HepG2 (cell line): ENCODE measurements around the gene ZFYVE27. TPM values are rescaled to one million over a fixed set of nuclear protein-coding genes. Genes with fewer than 3 reads are reported as not detected.

Source experiments
- ATAC-seq: fragments of 200-7000 bp; cut with Tn5 transposase; 3 replicates; pipeline ENCODE4 v1.9.1; 2020; ENCODE audit warnings: mild to moderate bottlenecking, moderate library complexity
- BruUV-seq: library from RNA; stranded (reverse); fragments of 400-500 nt; replicated peaks from 2 replicates; lab custom pipeline; 2021; lab: Mats Ljungman, UMichigan
- CTCF ChIA-PET: fragments of 300-600 bp; formaldehyde crosslinking; extraction: SDS; loops from one replicate; lab custom pipeline; 2021; ENCODE audit warnings: low total read pairs, inconsistent platforms, low intra/inter-chr PET ratio; lab: Yijun Ruan, JAX
- POLR2A ChIA-PET: fragments of 350-600 bp; sonication (Branson Sonifier 250); formaldehyde crosslinking; loops from one replicate; lab custom pipeline; 2020; ENCODE audit warnings: antibody characterized with exemption, inconsistent platforms; lab: Yijun Ruan, JAX
- DNase-seq: peaks from one replicate; pipeline ENCODE4 v3.0.0-alpha.2; 2015; ENCODE audit warnings: low spot score
- FAIRE-seq: peaks from 3 replicates; lab custom pipeline; 2011; peaks lifted over from hg19 to GRCh38; lab: Jason Lieb, UNC
- H2AFZ ChIP-seq: one replicate; pipeline ENCODE4 v1.6.1; 2011; ENCODE audit warnings: low read length, inconsistent platforms
- H3K27ac ChIP-seq: fragments of 300-600 bp; 3 replicates; pipeline ENCODE4 v1.8.0; 2011; ENCODE audit warnings: mixed run types, mild to moderate bottlenecking, mixed read lengths, low read length, inconsistent platforms; ENCODE audit not compliant: insufficient read depth; ENCODE audit errors: extremely low read length
- H3K27me3 ChIP-seq, 2 experiments: fragments of 200-600 bp in 1 of 2; 2 replicates in 1 of 2; 3 replicates in 1 of 2; pipeline versions ENCODE4 v1.6.0 to v1.8.0; 2011; ENCODE audit warnings: low read length in 2 of 2, mild to moderate bottlenecking in 2 of 2, moderate library complexity in 2 of 2, inconsistent platforms in 1 of 2; ENCODE audit not compliant: insufficient read depth in 2 of 2, control insufficient read depth in 1 of 2
- H3K36me3 ChIP-seq, 2 experiments: fragments of 200-600 bp in 1 of 2; replicated peaks in 1 of 2; 2 replicates in 1 of 2; 3 replicates in 1 of 2; pipeline versions ENCODE4 v1.5.1 to v1.8.0; 2011; ENCODE audit warnings: low read length in 2 of 2, inconsistent platforms in 1 of 2; ENCODE audit not compliant: insufficient read depth in 2 of 2, control insufficient read depth in 1 of 2
- H3K4me1 ChIP-seq: 2 replicates; pipeline ENCODE4 v1.5.1; 2012; ENCODE audit warnings: low read length, inconsistent platforms; ENCODE audit not compliant: insufficient read depth
- H3K4me2 ChIP-seq: 2 replicates; pipeline ENCODE4 v1.6.0; 2011; ENCODE audit warnings: low read depth, low read length, inconsistent platforms
- H3K4me3 ChIP-seq, 3 experiments: fragments of 200-600 bp in 1 of 3; sonication (generic), shearing (Covaris generic) in 1 of 3; replicated peaks in 1 of 3; 2 replicates each; pipeline ENCODE4 v1.5.1; 2011 to 2016; ENCODE audit warnings: low read length in 3 of 3, inconsistent platforms in 2 of 3, low read depth in 2 of 3, mild to moderate bottlenecking in 2 of 3, control low read depth in 1 of 3, mixed read lengths in 1 of 3; ENCODE audit not compliant: insufficient read depth in 1 of 3
- H3K79me2 ChIP-seq: one replicate; pipeline ENCODE4 v1.6.1; 2011; ENCODE audit warnings: low read length, inconsistent platforms; ENCODE audit not compliant: insufficient read depth
- H3K9ac ChIP-seq: 2 replicates; pipeline ENCODE4 v1.6.0; 2011; ENCODE audit warnings: mild to moderate bottlenecking, low read depth, low read length, inconsistent platforms; ENCODE audit not compliant: insufficient read depth
- H3K9me3 ChIP-seq: 2 replicates; pipeline ENCODE4 v1.5.1; 2012; ENCODE audit warnings: mild to moderate bottlenecking, low read length
- H4K20me1 ChIP-seq: 2 replicates; pipeline ENCODE4 v1.6.0; 2011; ENCODE audit warnings: inconsistent platforms, mild to moderate bottlenecking, low read length, moderate library complexity; ENCODE audit not compliant: insufficient read depth
- ATF2 ChIP-seq: sonication (generic); formaldehyde crosslinking; IDR thresholded peaks from 2 replicates; pipeline ENCODE4 v1.4.0; 2020; ENCODE audit warnings: missing genetic modification reagents
- GABPB1 ChIP-seq: IDR thresholded peaks from 2 replicates; pipeline ENCODE4 v1.6.1; 2016; ENCODE audit warnings: mild to moderate bottlenecking, missing genetic modification reagents, moderate library complexity, missing compliant biosample characterization
- ISX ChIP-seq: sonication (generic); formaldehyde crosslinking; conservative IDR thresholded peaks from 2 replicates; pipeline ENCODE4 v1.5.0; 2020; ENCODE audit warnings: missing genetic modification reagents
- MED13 ChIP-seq: sonication (generic); formaldehyde crosslinking; IDR thresholded peaks from 2 replicates; pipeline ENCODE4 v1.5.0; 2020; ENCODE audit warnings: missing genetic modification reagents
- MXD3 ChIP-seq: IDR thresholded peaks from 2 replicates; pipeline ENCODE4 v1.6.1; 2016; ENCODE audit warnings: mild to moderate bottlenecking, missing biosample characterization, missing genetic modification reagents
- NFATC3 ChIP-seq: sonication (generic); formaldehyde crosslinking; IDR thresholded peaks from 2 replicates; pipeline ENCODE4 v1.5.1; 2020; ENCODE audit warnings: mild to moderate bottlenecking, missing genetic modification reagents
- NR2F6 ChIP-seq, 2 experiments: IDR thresholded peaks; 2 replicates each; pipeline ENCODE4 v1.6.1; 2016; ENCODE audit warnings: antibody characterized with exemption in 1 of 2, mild to moderate bottlenecking in 1 of 2
- RXRA ChIP-seq: sonication (generic); formaldehyde crosslinking; IDR thresholded peaks from 2 replicates; pipeline ENCODE4 v1.5.1; 2020; ENCODE audit warnings: missing genetic modification reagents
- SPEN ChIP-seq: sonication (generic); formaldehyde crosslinking; IDR thresholded peaks from 2 replicates; pipeline ENCODE4 v1.5.1; 2020; ENCODE audit warnings: low read depth, mild to moderate bottlenecking, missing genetic modification reagents
- ZBTB49 ChIP-seq: sonication (generic); formaldehyde crosslinking; IDR thresholded peaks from 2 replicates; pipeline ENCODE4 v1.4.0; 2020; ENCODE audit warnings: missing genetic modification reagents, borderline replicate concordance
- ZNF337 ChIP-seq: sonication (generic); formaldehyde crosslinking; IDR thresholded peaks from 2 replicates; pipeline ENCODE4 v1.5.1; 2020; ENCODE audit warnings: missing genetic modification reagents, low read depth, mild to moderate bottlenecking, borderline replicate concordance
- ZNF383 ChIP-seq: sonication (generic); formaldehyde crosslinking; IDR thresholded peaks from 2 replicates; pipeline ENCODE4 v1.4.0; 2020; ENCODE audit warnings: missing genetic modification reagents, mild to moderate bottlenecking, borderline replicate concordance
- ZNF460 ChIP-seq: sonication (generic); formaldehyde crosslinking; IDR thresholded peaks from 2 replicates; pipeline ENCODE4 v1.5.1; 2020; ENCODE audit warnings: missing genetic modification reagents, mild to moderate bottlenecking, borderline replicate concordance
- ZNF577 ChIP-seq: sonication (generic); formaldehyde crosslinking; IDR thresholded peaks from 2 replicates; pipeline ENCODE4 v1.4.0; 2020; ENCODE audit warnings: mild to moderate bottlenecking, low read depth, missing genetic modification reagents, borderline replicate concordance
- WGBS: methylation state at CpG from one replicate; pipeline ENCODE4 v1.1.6; 2017; ENCODE audit warnings: low lambda C conversion rate; 5-methylcytosine and 5-hydroxymethylcytosine counted together
- in situ Hi-C: cut with HindIII; loops from 2 replicates; pipeline ENCODE4 v1.10.0; 2017; ENCODE audit warnings: low pct_unique_long_range_greater_than_20kb; ENCODE audit not compliant: extremely low pct_ligation_motif_present
- intact Hi-C: fragments of 100-400 bp; cut with micrococcal nuclease; formaldehyde crosslinking; loops from one replicate; pipeline ENCODE4 v1.10.0; 2022; ENCODE audit not compliant: unreplicated experiment
- polyA plus RNA-seq, 8 experiments: library from polyadenylated mRNA; depleted of rRNA in 3 of 8; stranded (reverse) in 7 of 8; unstranded in 1 of 8; fragments of >200 nt; fragmentation: Illumina TruSeq in 4 of 8; extraction: Trizol in 4 of 8; gene quantifications; 2 replicates each; pipeline versions ENCODE4 v1.2.1 to v1.2.3, GENCODE V29; 2011 to 2016; ENCODE audit warnings: low read depth in 4 of 8, missing spikeins in 1 of 8, mixed read lengths in 1 of 8; ENCODE audit not compliant: insufficient read depth in 1 of 8
- total RNA-seq, 5 experiments: library from RNA; depleted of rRNA; stranded (reverse); fragments of >200 nt; fragmentation: Illumina TruSeq; extraction: Trizol; gene quantifications; 2 replicates each; pipeline ENCODE4 v1.2.3, GENCODE V29; 2016; ENCODE audit warnings: low read depth in 1 of 5

The ZFYVE27 gene
- total and polyA plus RNA-seq, 2 of the 13 experiments (the other 11 are each of a cell fraction or from before 2014, with no cell fraction given) = 19.7 to 20.5 TPM

DNA sequence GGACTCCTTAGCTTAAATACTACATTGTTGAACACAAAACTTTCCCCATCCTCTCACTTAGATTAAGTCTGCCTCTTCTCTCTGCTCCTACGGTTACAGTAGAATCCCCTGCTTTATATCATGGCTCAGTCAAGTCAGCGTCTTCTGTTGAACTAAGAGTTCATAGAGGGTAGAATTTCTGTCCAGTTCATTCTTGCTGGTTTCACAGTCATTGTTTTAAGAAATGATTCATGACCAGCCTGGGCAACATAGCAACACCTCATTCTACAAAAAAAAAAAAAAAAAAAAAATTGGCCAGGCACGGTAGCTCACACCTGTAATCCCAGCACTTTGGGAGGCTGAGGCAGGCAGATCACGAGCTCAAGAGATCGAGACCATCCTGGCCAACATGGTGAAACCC, 3.7 kb upstream of the ZFYVE27 start:
- Histone ChIP-seq H3K27me3 (peaks cover 0 to 10% of the 10 kb centered on the region in 2 experiments; a peak in 2 of 5 replicates), H2AFZ (no peak overlapping the region), H3K4me2 (no peak overlapping the region), H3K4me3 (no peak overlapping the region), H3K4me1 (peaks cover 13% of the 10 kb centered on the region), H3K27ac (no peak overlapping the region), H3K9me3 (no peaks in the 10 kb centered on the region), H3K9ac (no peak overlapping the region), H3K36me3 (no peaks in the 10 kb centered on the region), H4K20me1 (no peaks in the 10 kb centered on the region), H3K79me2 (peaks cover 11% of the 10 kb centered on the region)
- no peak for FAIRE-seq
- 8% methylated on average over 5 of the region's 5 CpGs for WGBS
- ChIA-PET CTCF (interaction anchor here (2.9 kb wide), 1 partner anchor 57 kb away, joined by 40 read pairs; no protein-coding TSS in a partner anchor), POLR2A (interaction anchor here (0.7 kb wide), 1 partner anchor 53 kb away, joined by 3 read pairs; no protein-coding TSS in a partner anchor)
- ATAC-seq = no peak
- DNase-seq = no peak
- no peak for TF ChIP-seq RXRA (CRISPR knock-in tag)
- in situ Hi-C loops (loop anchor here (5.0 kb wide), 1 partner anchor 56 kb away; no protein-coding TSS in a partner anchor), intact Hi-C loops (no loop called here)
- no TSS peak for BruUV-seq

DNA sequence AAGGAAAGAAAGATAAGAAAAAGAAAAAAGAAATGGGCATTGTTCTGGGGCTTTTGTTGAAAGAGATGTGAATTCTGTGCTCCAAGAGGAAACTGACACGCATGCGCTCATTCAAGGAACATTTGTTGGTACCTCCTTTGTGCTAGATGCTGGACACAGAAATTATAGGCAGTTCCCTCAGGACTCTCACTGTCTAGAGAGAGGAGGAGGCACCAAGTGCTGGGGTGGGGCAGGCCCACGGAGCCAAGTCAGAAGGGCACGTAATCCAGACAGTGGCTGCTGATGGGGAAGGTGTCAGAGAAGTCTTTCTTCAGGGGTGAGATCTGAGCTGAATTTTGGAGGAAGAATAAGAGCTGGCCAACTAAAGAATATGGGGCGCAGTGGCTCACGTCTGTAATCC, 2.9 kb upstream of the ZFYVE27 start:
- Histone ChIP-seq H3K36me3 (no peaks in the 10 kb centered on the region; a peak in 1 of 5 replicates), H3K27me3 (peaks cover 0 to 10% of the 10 kb centered on the region in 2 experiments; a peak in 2 of 5 replicates), H3K4me2 (no peak overlapping the region), H3K79me2 (peaks cover 16% of the 10 kb centered on the region), H3K9me3 (no peaks in the 10 kb centered on the region), H3K27ac (no peak overlapping the region), H3K9ac (no peak overlapping the region), H4K20me1 (no peaks in the 10 kb centered on the region), H2AFZ (no peak overlapping the region), H3K4me1 (peaks cover 19% of the 10 kb centered on the region), H3K4me3 (no peak overlapping the region)
- ATAC-seq = no peak
- BruUV-seq = no TSS peak
- in situ Hi-C loops (loop anchor here (5.0 kb wide), 1 partner anchor 57 kb away; no protein-coding TSS in a partner anchor), intact Hi-C loops (no loop called here)
- DNase-seq = no peak
- CTCF ChIA-PET = no interaction called here
- FAIRE-seq = no peak
- POLR2A ChIA-PET = interaction anchor here (0.7 to 1.9 kb wide), 2 partner anchors 47 to 54 kb away, joined by 3 to 5 read pairs; partner anchors contain the start of gene AVPI1
- 57% methylated on average over 6 of the region's 6 CpGs for WGBS
- no peak for TF ChIP-seq ZNF383
- no peak for TF ChIP-seq ZNF460 (CRISPR knock-in tag)
- no peak for TF ChIP-seq GABPB1 (CRISPR knock-in tag)
- no peak for TF ChIP-seq MXD3 (CRISPR knock-in tag)
- no peak for TF ChIP-seq NFATC3 (CRISPR knock-in tag)
- no peak for TF ChIP-seq NR2F6 (IDR thresholded peaks at IDR 0.05)
- TF ChIP-seq NR2F6 (CRISPR knock-in tag; IDR thresholded peaks at IDR 0.05) = no peak
- no peak for TF ChIP-seq MED13 (CRISPR knock-in tag)
- TF ChIP-seq ZNF577 (CRISPR knock-in tag) = no peak
- TF ChIP-seq ZNF337 (CRISPR knock-in tag) = no peak
- TF ChIP-seq ZBTB49 = no peak
- no peak for TF ChIP-seq ATF2 (CRISPR knock-in tag)
- TF ChIP-seq SPEN = no peak
- TF ChIP-seq ISX (CRISPR knock-in tag) = no peak
